ENCODE results near the gene LCLAT1. TPM values are rescaled to one million over a fixed set of nuclear protein-coding genes. Genes with fewer than 3 reads are reported as not detected.
A peak's percentile ranks its signal among the peaks of the same experiment; 100 is the strongest.

The LCLAT1 gene
- total RNA-seq, 1 experiment from 2014 or later = 32.9 TPM

- Histone ChIP-seq H3K4ac (ENCODE audit: low read depth, low read length) (no peak overlapping the region), H3K14ac (ENCODE audit: insufficient read depth, low read length) (no peak overlapping the region), H2BK15ac (ENCODE audit: low read depth, low read length) (no peak overlapping the region), H4K20me1 (ENCODE audit: control insufficient read depth, insufficient read depth, insufficient read length) (no peaks in the 10 kb centered on the region), H2BK120ac (ENCODE audit: low read depth, low read length, poor library complexity, severe bottlenecking) (no peak overlapping the region), H2AFZ (ENCODE audit: low read length) (no peak overlapping the region), H2BK20ac (ENCODE audit: low read depth, low read length, poor library complexity, severe bottlenecking) (no peak overlapping the region), H4K8ac (replicated peaks; ENCODE audit: insufficient read length, low read depth, low read length) (no peak overlapping the region), H3K27me3 (ENCODE audit: insufficient read depth, low read length) (no peaks in the 10 kb centered on the region), H2BK5ac (ENCODE audit: insufficient read length, low read length) (no peak overlapping the region), H3K18ac (ENCODE audit: insufficient read length, low read depth, low read length) (no peak overlapping the region), H3K9ac (ENCODE audit: extremely low read depth, insufficient read length, low read length) (no peak overlapping the region), H2BK12ac (ENCODE audit: insufficient read length, low read depth, low read length) (no peak overlapping the region), H3K23me2 (ENCODE audit: insufficient read length, low read depth, low read length, poor library complexity, severe bottlenecking) (no peaks in the 10 kb centered on the region), H3K4me2 (ENCODE audit: insufficient read depth, insufficient read length, low read length) (no peak overlapping the region), H3K4me1 (ENCODE audit: insufficient read depth, low read length) (peaks cover 7% of the 10 kb centered on the region; the same call in 1 of the 2 replicates), H4K5ac (ENCODE audit: insufficient read length, low read depth, low read length) (no peak overlapping the region), H3K79me2 (ENCODE audit: insufficient read depth, low read length) (no peaks in the 10 kb centered on the region), H3K27ac (ENCODE audit: insufficient read length, low read depth, low read length) (no peak overlapping the region), H3K9me3 (ENCODE audit: control insufficient read depth, low read depth, low read length) (no peaks in the 10 kb centered on the region), H3K23ac (ENCODE audit: insufficient read length, low read depth, low read length) (no peak overlapping the region), H2AK5ac (ENCODE audit: insufficient read length, low read length) (no peak overlapping the region), H4K91ac (ENCODE audit: insufficient read length, low read depth, low read length) (no peak overlapping the region), H3K79me1 (ENCODE audit: insufficient read depth, low read depth, low read length, poor library complexity, severe bottlenecking) (no peaks in the 10 kb centered on the region), H3K56ac (ENCODE audit: insufficient read length, low read depth, low read length) (no peak overlapping the region), H3T11ph (ENCODE audit: low read length) (no peak overlapping the region)
- Mint-ChIP-seq H3K27ac (peak overlapping the region in 2 of 3 experiments; percentile 13 to 22; a peak in 4 of 7 replicates), H3K36me3 (ENCODE audit: insufficient read depth in 1 of 3, low read depth in 3 of 3) (peaks cover 0 to 3% (median 0%) of the 10 kb centered on the region in 3 experiments; a peak in 2 of 7 replicates), H3K4me3 (no peak overlapping the region), H3K4me1 (peaks cover 28 to 29% of the 10 kb centered on the region in 2 experiments), H3K9me3 (no peaks in the 10 kb centered on the region), H3K27me3 (ENCODE audit: low read depth) (no peaks in the 10 kb centered on the region)
- WGBS (ENCODE audit: extremely low coverage, insufficient read length, low lambda C conversion rate) = no CpG with 5 or more reads among the region's 4 CpGs
- DNase-seq = no peak
- no peak for TF ChIP-seq CTCF (conservative IDR thresholded peaks at IDR 0.05)
Observed at GRCh38 chr2:30584116-30584515, 137.1 kb downstream of the LCLAT1 start.

Measured in H9 (cell line).